A673 (cell line): Measurements from ENCODE around the gene DES.

Source experiments
- CTCF ChIP-seq: fragments of 300-800, 200-600 bp; sonication (generic); conservative IDR thresholded peaks from 2 replicates; pipeline ENCODE4 v1.5.1; 2017; ENCODE audit warnings: low read depth, mild to moderate bottlenecking, antibody characterized with exemption, low read length, moderate library complexity, mixed read lengths
- EZH2 ChIP-seq: fragments of 200-600 bp; sonication (generic); IDR thresholded peaks from 2 replicates; pipeline ENCODE4 v1.6.1; 2017; ENCODE audit warnings: borderline replicate concordance, low read depth, mild to moderate bottlenecking, mixed read lengths, antibody characterized with exemption, low read length; ENCODE audit not compliant: poor library complexity, severe bottlenecking

- TF ChIP-seq CTCF (no peak), EZH2 (no peak)
These were observed 3.3 kb upstream of the DES start for GRCh38 chr2:219414857-219415256.
